Chondrocyte (in vitro differentiated cells): Measurements from ENCODE around the gene KLHL15. TPM values are rescaled to one million over a fixed set of nuclear protein-coding genes. Genes with fewer than 3 reads are reported as not detected.

Source experiments
- DNase-seq: peaks from one replicate; pipeline ENCODE4 v3.0.0; 2021; ENCODE audit warnings: mixed read lengths, low spot score
- H3K27ac Mint-ChIP-seq: one replicate; pipeline ENCODE4 v1.8.0; 2021; ENCODE audit warnings: mild to moderate bottlenecking, moderate library complexity, mixed read lengths; ENCODE audit not compliant: unreplicated experiment
- H3K27me3 Mint-ChIP-seq: 2 replicates; pipeline ENCODE4 v1.8.0; 2021; ENCODE audit warnings: low read depth, mixed read lengths
- H3K36me3 Mint-ChIP-seq: 2 replicates; pipeline ENCODE4 v1.8.0; 2021; ENCODE audit warnings: low read depth, mixed read lengths
- H3K4me1 Mint-ChIP-seq: 2 replicates; pipeline ENCODE4 v1.8.0; 2021; ENCODE audit warnings: low read depth, mild to moderate bottlenecking, mixed read lengths
- H3K4me3 Mint-ChIP-seq: one replicate; pipeline ENCODE4 v1.8.0; 2021; ENCODE audit warnings: mild to moderate bottlenecking, moderate library complexity, mixed read lengths; ENCODE audit not compliant: unreplicated experiment
- H3K9me3 Mint-ChIP-seq: 2 replicates; pipeline ENCODE4 v1.8.0; 2021; ENCODE audit warnings: low read depth, mixed read lengths
- total RNA-seq: library from RNA; stranded (reverse); gene quantifications from 3 replicates; pipeline ENCODE4 v1.2.1, GENCODE V29; 2021
- TF ChIP-seq, protein P1 (sequence below): fragments of 200-600 bp; sonication (generic); IDR thresholded peaks from 2 replicates; pipeline ENCODE4 v1.5.0; 2021; ENCODE audit warnings: antibody characterized with exemption, mild to moderate bottlenecking, moderate library complexity

Gene KLHL15
- total RNA-seq, 1 donor from 2014 or later = 13.9 TPM

DNA sequence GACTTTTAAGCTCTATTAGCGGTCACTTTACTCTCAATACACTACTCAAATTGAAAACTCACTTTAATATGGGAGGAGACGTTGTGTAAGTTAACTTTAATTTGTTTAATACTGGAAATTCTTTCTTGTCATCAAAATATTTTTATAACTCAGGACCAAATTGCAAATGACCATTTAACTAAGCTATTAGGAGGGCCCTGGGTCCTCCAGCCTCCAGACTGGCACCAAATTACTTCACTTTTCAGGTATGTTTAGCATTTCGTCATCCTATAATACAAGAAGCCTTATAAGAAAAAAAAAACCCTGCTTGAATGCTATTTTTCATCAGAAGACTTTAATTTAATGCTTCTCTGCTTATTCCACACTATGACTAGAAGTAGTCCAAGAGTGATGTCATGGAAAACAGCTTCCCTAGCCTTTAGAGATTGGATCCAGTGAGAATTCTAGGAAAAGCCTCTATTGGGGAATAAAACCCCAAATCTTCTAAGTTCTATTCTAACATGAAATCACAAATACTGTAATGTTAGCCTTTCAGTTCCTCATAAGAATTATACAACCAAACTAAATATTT, 6.6 kb downstream of the KLHL15 start:
- peaks cover 42% of the 10 kb centered on the region for H3K4me1 Mint-ChIP-seq
- TF ChIP-seq, protein P1, sequence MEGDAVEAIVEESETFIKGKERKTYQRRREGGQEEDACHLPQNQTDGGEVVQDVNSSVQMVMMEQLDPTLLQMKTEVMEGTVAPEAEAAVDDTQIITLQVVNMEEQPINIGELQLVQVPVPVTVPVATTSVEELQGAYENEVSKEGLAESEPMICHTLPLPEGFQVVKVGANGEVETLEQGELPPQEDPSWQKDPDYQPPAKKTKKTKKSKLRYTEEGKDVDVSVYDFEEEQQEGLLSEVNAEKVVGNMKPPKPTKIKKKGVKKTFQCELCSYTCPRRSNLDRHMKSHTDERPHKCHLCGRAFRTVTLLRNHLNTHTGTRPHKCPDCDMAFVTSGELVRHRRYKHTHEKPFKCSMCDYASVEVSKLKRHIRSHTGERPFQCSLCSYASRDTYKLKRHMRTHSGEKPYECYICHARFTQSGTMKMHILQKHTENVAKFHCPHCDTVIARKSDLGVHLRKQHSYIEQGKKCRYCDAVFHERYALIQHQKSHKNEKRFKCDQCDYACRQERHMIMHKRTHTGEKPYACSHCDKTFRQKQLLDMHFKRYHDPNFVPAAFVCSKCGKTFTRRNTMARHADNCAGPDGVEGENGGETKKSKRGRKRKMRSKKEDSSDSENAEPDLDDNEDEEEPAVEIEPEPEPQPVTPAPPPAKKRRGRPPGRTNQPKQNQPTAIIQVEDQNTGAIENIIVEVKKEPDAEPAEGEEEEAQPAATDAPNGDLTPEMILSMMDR = no peak
- H3K4me3 Mint-ChIP-seq = peak overlapping the region; percentile 13
- no peaks in the 10 kb centered on the region for H3K27me3 Mint-ChIP-seq
- no peaks in the 10 kb centered on the region for H3K9me3 Mint-ChIP-seq
- DNase-seq = no peak
- peaks cover 6% of the 10 kb centered on the region for H3K36me3 Mint-ChIP-seq
- peak overlapping the region; percentile 82 for H3K27ac Mint-ChIP-seq

DNA sequence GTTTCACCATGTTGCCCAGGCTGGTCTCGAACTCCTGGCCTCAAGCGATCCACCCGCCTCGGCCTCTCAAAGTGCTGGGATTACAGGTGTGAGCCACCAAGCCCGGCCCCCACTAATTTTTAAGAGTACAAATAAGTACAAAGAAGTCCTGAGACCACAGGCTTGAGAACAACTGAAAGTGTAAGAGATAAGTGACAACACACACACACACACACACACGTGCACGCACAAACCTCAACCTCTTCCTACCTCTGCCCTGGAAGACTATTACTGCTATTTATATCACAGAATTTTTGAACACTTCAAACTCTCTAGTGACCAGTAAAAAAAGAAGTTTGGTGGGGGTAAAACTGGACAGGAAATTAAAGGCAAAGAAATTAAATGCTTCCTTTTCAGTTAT, 7.5 kb downstream of the KLHL15 start:
- Mint-ChIP-seq H3K27me3 (no peaks in the 10 kb centered on the region), H3K36me3 (peaks cover 6% of the 10 kb centered on the region), H3K9me3 (no peaks in the 10 kb centered on the region), H3K27ac (peak overlapping the region; percentile 82), H3K4me3 (no peak overlapping the region), H3K4me1 (peaks cover 51% of the 10 kb centered on the region)
- TF ChIP-seq, protein P1 = no peak
- DNase-seq = no peak

DNA sequence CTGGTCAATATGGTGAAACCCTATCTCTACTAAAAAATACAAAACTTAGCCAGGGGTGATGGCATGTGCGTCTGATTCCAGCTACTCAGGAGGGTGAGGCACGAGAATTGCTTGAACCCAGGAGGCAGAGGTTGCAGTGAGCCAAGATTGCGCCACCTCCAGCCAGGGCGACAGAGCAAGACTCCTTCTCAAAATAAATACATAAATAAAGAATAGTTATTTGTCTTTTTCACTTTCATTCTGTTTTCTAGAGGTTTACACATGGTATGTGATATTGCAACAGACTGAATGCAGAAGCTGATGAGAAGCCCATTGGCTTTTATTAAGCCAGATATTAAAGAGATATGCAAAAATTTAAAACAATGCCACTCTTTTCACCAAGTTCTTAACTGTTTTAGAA, 8.2 kb downstream of the KLHL15 start:
- H3K9me3 Mint-ChIP-seq = no peaks in the 10 kb centered on the region
- peaks cover 6% of the 10 kb centered on the region for H3K36me3 Mint-ChIP-seq
- DNase-seq = no peak
- no peak overlapping the region for H3K4me3 Mint-ChIP-seq
- TF ChIP-seq, protein P1 = no peak
- peaks cover 57% of the 10 kb centered on the region for H3K4me1 Mint-ChIP-seq
- H3K27me3 Mint-ChIP-seq = no peaks in the 10 kb centered on the region
- H3K27ac Mint-ChIP-seq = peak overlapping the region; percentile 51

DNA sequence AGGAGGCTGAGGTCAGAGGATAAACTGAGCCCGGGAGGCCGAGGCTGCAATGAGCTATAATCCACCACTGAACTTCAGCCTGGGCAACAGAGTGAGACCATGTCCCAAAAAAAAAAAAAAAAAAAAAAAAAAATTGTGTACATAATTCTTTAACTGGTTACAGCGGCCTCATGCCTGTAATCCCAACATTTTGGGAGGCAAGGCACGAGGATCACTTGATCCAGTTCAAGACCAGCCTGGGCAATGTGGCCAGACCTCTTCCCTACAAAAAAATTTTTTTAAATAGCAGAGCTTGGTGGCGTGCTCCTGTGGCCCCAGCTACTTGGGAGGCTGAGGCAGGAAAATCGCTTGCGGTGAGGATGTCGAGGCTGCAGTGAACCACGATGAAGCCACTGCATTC, 9.3 kb downstream of the KLHL15 start:
- H3K9me3 Mint-ChIP-seq = no peaks in the 10 kb centered on the region

DNA sequence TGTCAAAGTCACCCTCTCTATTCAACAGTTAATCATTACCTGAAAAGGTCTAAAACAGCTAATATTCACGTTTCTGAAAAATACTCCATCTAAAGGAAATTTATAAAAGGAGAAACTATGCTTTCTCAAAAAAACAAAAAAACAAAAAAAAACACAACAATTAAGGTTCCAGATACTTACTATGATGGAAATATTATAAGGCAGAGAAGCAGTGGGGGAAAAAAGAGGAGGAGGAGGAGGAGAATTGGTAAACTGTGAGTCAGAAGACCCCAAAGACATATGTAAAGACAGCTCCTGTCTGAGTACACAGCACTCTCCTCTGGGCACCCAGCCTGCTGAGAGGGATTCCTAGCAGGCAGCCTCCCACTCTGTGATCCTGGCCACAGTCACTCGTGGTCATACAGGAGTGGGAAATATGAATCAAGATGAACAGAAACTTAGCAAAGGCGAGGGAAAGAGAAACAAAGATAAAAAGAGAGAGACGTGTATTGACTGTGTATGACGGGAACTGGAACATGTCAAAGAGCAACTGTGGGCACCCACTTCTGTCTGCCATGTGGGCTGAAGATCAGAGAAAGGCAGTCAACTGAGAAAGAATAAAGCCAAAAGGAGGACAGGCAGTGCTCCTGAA, 12.5 kb downstream of the KLHL15 start:
- Mint-ChIP-seq H3K27me3 (no peaks in the 10 kb centered on the region), H3K4me1 (peaks cover 27% of the 10 kb centered on the region), H3K36me3 (peaks cover 4% of the 10 kb centered on the region), H3K27ac (peak overlapping the region; percentile 91), H3K4me3 (peak overlapping the region; percentile 13), H3K9me3 (no peaks in the 10 kb centered on the region)
- TF ChIP-seq, protein P1 = no peak
- no peak for DNase-seq

More for the DNA sequence above, 9.3 kb downstream of the KLHL15 start:
- Mint-ChIP-seq H3K4me3 (no peak overlapping the region), H3K27me3 (no peaks in the 10 kb centered on the region), H3K4me1 (peaks cover 48% of the 10 kb centered on the region), H3K36me3 (peaks cover 4% of the 10 kb centered on the region), H3K27ac (peak overlapping the region; percentile 68)
- DNase-seq = no peak
- TF ChIP-seq, protein P1 = no peak
